ENCODE measurements around the gene CDC42BPB.
A peak's percentile ranks its signal among the peaks of the same experiment; 100 is the strongest.
"Not testable (repeated sequence)": the region's sequence is repeated elsewhere in the genome, so short reads cannot be mapped to it uniquely, and the experiment has no call there.

Gene CDC42BPB

GRCh38 chr14:102939820-102940561 is 117.4 kb downstream of the CDC42BPB start:
- DNase-seq = no peak

GRCh38 chr14:102939329-102939728 is 118.0 kb downstream of the CDC42BPB start:
- no peak for DNase-seq

GRCh38 chr14:102938191-102938590 is 119.2 kb downstream of the CDC42BPB start:
- no peak for DNase-seq

- no peak for DNase-seq
Measured at GRCh38 chr14:102937331-102938175, 119.8 kb downstream of the CDC42BPB start.

- DNase-seq = no peak
Measured at GRCh38 chr14:102935756-102936155, 121.6 kb downstream of the CDC42BPB start.

GRCh38 chr14:102933618-102934231 is 123.6 kb downstream of the CDC42BPB start:
- no peak for DNase-seq

- no peak for DNase-seq
Measured at GRCh38 chr14:102932484-102933248, 124.7 kb downstream of the CDC42BPB start.

GRCh38 chr14:102931580-102932285 is 125.6 kb downstream of the CDC42BPB start:
- DNase-seq = no peak

- no peak for DNase-seq
Measured at GRCh38 chr14:102930753-102931579, 126.4 kb downstream of the CDC42BPB start.

- DNase-seq = no peak
Measured at GRCh38 chr14:102930138-102930752, 127.1 kb downstream of the CDC42BPB start.

GRCh38 chr14:102929241-102930137 is 127.9 kb downstream of the CDC42BPB start:
- no peak for DNase-seq

GRCh38 chr14:102928412-102929240 is 128.7 kb downstream of the CDC42BPB start:
- peak; percentile 55 to 75 (median 69) for DNase-seq

GRCh38 chr14:102927878-102928411 is 129.4 kb downstream of the CDC42BPB start:
- no peak for DNase-seq

GRCh38 chr14:102927346-102927877 is 129.9 kb downstream of the CDC42BPB start:
- no peak for DNase-seq

- not testable (repeated sequence) for DNase-seq
Measured at GRCh38 chr14:102926840-102927239, 130.5 kb downstream of the CDC42BPB start.

GRCh38 chr14:102926104-102926503 is 131.2 kb downstream of the CDC42BPB start:
- no peak for DNase-seq

GRCh38 chr14:102925646-102926045 is 131.7 kb downstream of the CDC42BPB start:
- DNase-seq = no peak

Data from T-helper 2 cell (primary cell).